ENCODE data around the gene GUCA2A. TPM values are rescaled to one million over a fixed set of nuclear protein-coding genes. Genes with fewer than 3 reads are reported as not detected.
"Not testable (repeated sequence)": the region's sequence is repeated elsewhere in the genome, so short reads cannot be mapped to it uniquely, and the experiment has no call there.

GUCA2A gene, protein sequence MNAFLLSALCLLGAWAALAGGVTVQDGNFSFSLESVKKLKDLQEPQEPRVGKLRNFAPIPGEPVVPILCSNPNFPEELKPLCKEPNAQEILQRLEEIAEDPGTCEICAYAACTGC
- total RNA-seq (ENCODE audit: unreplicated experiment) = not detected
- long read RNA-seq = 0 reads

DNA sequence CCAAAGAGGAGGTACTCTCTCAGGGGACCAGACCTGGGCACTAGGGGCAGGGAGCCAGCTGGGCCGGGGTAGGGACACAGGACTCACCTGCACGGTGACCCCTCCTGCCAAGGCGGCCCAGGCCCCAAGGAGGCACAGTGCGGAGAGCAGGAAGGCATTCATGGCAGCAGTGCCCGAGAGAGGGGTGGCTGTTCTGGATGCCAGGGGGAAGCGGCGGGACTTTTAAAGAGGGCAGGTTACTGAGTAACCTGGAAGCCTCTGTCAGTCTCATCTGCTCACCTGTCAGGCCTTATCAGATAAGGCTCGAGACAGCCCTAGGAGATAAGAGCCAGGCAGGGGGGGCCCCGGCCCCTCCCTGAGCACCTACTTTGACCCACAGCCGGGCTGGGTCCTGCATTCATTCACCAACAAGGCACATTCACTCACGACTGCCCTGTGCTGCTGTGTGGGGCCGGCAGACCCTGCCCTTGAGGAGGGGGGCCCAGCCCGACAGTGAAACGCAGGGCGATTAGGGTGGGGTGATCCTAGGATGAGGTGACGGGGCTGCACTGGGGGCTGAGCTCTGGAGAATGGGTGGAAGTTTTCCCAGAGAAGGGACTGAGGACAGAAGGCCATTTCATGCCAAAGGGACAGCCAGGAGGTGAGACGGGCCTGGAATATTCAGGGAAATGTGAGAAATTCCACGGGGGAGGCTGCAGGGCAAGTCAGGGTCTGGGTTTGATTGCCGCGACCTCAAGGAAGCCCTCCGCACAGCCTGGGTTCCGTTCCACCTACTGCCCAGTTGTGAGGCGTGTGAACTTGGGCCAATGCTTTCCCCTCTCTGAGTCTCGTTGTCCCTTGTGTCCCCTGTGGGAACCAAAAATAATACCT lies at the start of gene GUCA2A:
Gene GUCA2A, minus strand, starts transcription at position 195 of the 870 bp plus-strand sequence. Its CDS starts 33 bp downstream, at position 162.
- H3K4me1 Mint-ChIP-seq (ENCODE audit: unreplicated experiment) = peaks cover 3% of the 10 kb centered on the region
- DNase-seq (ENCODE audit: low spot score) = no peak
- peaks cover 6% of the 10 kb centered on the region for H3K36me3 Mint-ChIP-seq (ENCODE audit: low read depth, unreplicated experiment)
- H3K4me3 Mint-ChIP-seq (ENCODE audit: unreplicated experiment) = no peak within 1 kb of the TSS
- H3K27ac Mint-ChIP-seq (ENCODE audit: unreplicated experiment) = no peak within 1 kb of the TSS
- H3K27me3 Mint-ChIP-seq (ENCODE audit: unreplicated experiment) = peaks cover 10% of the 10 kb centered on the region
- TF ChIP-seq, protein P1, sequence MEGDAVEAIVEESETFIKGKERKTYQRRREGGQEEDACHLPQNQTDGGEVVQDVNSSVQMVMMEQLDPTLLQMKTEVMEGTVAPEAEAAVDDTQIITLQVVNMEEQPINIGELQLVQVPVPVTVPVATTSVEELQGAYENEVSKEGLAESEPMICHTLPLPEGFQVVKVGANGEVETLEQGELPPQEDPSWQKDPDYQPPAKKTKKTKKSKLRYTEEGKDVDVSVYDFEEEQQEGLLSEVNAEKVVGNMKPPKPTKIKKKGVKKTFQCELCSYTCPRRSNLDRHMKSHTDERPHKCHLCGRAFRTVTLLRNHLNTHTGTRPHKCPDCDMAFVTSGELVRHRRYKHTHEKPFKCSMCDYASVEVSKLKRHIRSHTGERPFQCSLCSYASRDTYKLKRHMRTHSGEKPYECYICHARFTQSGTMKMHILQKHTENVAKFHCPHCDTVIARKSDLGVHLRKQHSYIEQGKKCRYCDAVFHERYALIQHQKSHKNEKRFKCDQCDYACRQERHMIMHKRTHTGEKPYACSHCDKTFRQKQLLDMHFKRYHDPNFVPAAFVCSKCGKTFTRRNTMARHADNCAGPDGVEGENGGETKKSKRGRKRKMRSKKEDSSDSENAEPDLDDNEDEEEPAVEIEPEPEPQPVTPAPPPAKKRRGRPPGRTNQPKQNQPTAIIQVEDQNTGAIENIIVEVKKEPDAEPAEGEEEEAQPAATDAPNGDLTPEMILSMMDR (IDR thresholded peaks at IDR 0.05; ENCODE audit: unreplicated experiment) = no peak
- H3K9me3 Mint-ChIP-seq (ENCODE audit: unreplicated experiment) = no peaks in the 10 kb centered on the region

DNA sequence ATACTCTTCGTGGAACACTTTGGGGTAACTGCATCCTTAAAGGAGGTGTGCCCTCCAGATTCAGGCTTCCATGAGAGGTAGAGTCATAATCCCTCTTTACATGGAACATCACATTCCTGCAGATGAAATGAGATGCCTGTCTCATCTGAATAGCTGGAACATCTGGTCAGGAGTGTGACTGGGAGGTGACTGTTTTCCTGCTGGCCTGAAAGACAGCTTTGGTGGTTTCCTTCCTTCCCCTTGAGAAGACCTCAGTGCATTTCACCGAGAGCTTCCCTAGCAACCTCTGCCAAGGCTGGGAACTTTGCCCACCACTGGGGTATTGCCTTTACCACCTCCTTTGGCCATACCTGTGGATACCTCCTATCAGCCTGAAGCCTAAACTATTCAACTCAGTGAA lies 46.7 kb upstream of the GUCA2A start:
- Mint-ChIP-seq H3K4me3 (ENCODE audit: unreplicated experiment) (peak overlapping the region; percentile 56), H3K4me1 (ENCODE audit: unreplicated experiment) (peaks cover 43% of the 10 kb centered on the region), H3K27me3 (ENCODE audit: unreplicated experiment) (peaks cover 3% of the 10 kb centered on the region), H3K9me3 (ENCODE audit: unreplicated experiment) (no peaks in the 10 kb centered on the region), H3K36me3 (ENCODE audit: low read depth, unreplicated experiment) (peaks cover 5% of the 10 kb centered on the region), H3K27ac (ENCODE audit: unreplicated experiment) (peak overlapping the region; percentile 84)
- DNase-seq (ENCODE audit: low spot score) = no peak
- TF ChIP-seq, protein P1 (IDR thresholded peaks at IDR 0.05; ENCODE audit: unreplicated experiment) = no peak

DNA sequence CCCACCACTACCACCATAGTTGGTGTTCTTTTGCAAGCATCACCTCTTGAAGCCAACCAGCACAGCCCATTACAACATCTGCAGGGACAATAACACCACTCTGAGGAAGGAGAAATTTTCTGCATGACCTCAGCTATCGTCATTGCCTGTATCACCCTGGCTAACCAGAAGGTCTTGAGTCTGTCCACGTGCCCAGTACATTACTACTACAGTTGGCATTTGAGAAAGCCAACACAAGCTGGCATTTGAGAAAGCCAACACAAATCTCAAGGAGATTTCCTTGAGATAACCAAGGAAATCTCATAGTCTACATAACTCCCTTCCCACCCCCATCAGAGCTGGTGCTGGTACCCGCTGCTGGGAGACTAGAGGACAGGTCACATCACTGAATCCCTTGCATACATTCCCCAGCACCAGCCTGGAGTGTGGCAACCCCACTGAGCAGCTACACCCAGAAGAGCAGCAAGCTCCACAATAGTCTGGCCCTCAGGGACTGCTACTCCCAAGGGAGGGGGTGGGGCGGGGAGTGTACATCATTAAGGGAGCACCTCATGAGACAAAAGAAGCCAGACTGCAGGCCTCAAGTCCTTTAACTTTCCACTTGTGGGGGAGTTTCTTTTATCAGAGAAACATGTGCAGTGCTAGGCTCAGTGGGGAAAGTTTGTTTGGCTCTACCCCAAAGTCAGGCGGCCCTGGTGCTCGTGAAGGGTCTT lies 46.0 kb upstream of the GUCA2A start:
- peaks cover 43% of the 10 kb centered on the region for H3K4me1 Mint-ChIP-seq (ENCODE audit: unreplicated experiment)
- H3K36me3 Mint-ChIP-seq (ENCODE audit: low read depth, unreplicated experiment) = peaks cover 5% of the 10 kb centered on the region
- TF ChIP-seq, protein P1 (IDR thresholded peaks at IDR 0.05; ENCODE audit: unreplicated experiment) = no peak
- no peak for DNase-seq (ENCODE audit: low spot score)
- H3K27me3 Mint-ChIP-seq (ENCODE audit: unreplicated experiment) = peaks cover 3% of the 10 kb centered on the region
- H3K4me3 Mint-ChIP-seq (ENCODE audit: unreplicated experiment) = no peak overlapping the region
- no peak overlapping the region for H3K27ac Mint-ChIP-seq (ENCODE audit: unreplicated experiment)
- H3K9me3 Mint-ChIP-seq (ENCODE audit: unreplicated experiment) = no peaks in the 10 kb centered on the region

DNA sequence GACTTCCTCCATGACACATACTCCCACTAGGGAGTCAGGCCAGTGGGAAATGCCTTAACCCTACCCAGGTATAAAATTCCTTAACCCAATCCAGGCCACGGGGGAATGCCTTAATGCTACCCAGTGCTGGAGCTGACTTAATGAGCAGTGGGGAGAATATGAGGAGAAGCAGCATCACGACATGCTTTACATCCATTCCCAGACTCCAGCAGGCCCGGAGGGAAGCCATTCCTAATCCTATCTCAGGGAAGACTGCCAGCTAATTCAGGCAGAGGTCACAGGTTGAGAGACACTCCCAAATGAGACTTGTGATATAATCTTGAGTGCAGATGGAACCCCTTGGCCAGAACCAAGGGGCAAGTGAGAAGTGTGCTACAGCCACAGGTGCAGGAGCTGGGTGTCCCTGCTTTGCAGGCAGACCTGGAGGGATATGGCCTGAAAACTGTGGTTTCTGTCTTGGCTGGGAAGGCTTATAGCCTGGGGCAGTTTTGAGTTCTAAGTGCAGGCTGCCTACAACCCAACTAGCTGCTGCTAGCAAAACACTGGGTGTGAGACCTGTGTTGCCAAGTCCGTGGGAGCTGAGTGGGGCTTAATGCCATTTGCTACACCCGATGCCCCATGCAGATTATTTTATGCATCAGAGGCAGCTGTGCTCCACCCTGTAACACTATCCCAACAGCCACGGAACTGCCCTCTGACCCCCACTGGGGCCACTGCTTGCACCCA lies 45.1 kb upstream of the GUCA2A start:
- Mint-ChIP-seq H3K9me3 (ENCODE audit: unreplicated experiment) (no peaks in the 10 kb centered on the region), H3K27ac (ENCODE audit: unreplicated experiment) (no peak overlapping the region), H3K27me3 (ENCODE audit: unreplicated experiment) (peaks cover 3% of the 10 kb centered on the region), H3K4me1 (ENCODE audit: unreplicated experiment) (peaks cover 38% of the 10 kb centered on the region), H3K4me3 (ENCODE audit: unreplicated experiment) (no peak overlapping the region), H3K36me3 (ENCODE audit: low read depth, unreplicated experiment) (peaks cover 5% of the 10 kb centered on the region)
- TF ChIP-seq, protein P1 (IDR thresholded peaks at IDR 0.05; ENCODE audit: unreplicated experiment) = no peak
- no peak for DNase-seq (ENCODE audit: low spot score)

DNA sequence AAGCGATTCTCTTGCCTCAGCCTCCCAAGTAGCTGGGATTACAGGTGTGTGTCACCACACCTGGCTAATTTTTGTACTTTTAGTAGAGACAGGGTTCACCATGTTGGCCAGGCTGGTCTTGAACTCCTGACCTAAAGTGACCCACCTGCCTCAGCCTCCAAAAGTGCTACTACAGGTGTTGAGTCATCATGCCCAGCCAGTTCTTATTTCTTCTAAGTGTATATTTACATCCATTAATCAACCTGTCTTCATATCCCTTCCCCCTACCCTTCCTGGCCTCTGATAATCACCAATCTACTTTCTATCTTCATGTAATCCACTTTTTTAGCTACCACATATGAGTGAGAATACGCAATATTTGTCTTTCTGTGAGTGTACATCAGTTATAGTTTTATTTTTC lies 42.4 kb upstream of the GUCA2A start:
- peaks cover 11% of the 10 kb centered on the region for H3K36me3 Mint-ChIP-seq (ENCODE audit: low read depth, unreplicated experiment)
- H3K27ac Mint-ChIP-seq (ENCODE audit: unreplicated experiment) = peak overlapping the region; percentile 22
- not testable (repeated sequence) for H3K27me3 Mint-ChIP-seq (ENCODE audit: unreplicated experiment); DNase-seq (ENCODE audit: low spot score); H3K4me3 Mint-ChIP-seq (ENCODE audit: unreplicated experiment); H3K9me3 Mint-ChIP-seq (ENCODE audit: unreplicated experiment)
- peaks cover 16% of the 10 kb centered on the region for H3K4me1 Mint-ChIP-seq (ENCODE audit: unreplicated experiment)
